ENCODE data around the gene DNMT3A. TPM values are rescaled to one million over a fixed set of nuclear protein-coding genes. Genes with fewer than 3 reads are reported as not detected.

Gene DNMT3A
- total RNA-seq, 1 donor from 2014 or later: 113 TPM

GRCh38 chr2:25307949-25308557 is 33.7 kb downstream of the DNMT3A start:
- DNase-seq (ENCODE audit: low read depth, low spot score): no peak
- Mint-ChIP-seq H3K4me3 (no peak overlapping the region), H3K9me3 (no peaks in the 10 kb centered on the region), H3K36me3 (ENCODE audit: low read depth) (no peaks in the 10 kb centered on the region), H3K4me1 (peaks cover 36% of the 10 kb centered on the region), H3K27me3 (ENCODE audit: low read depth) (no peaks in the 10 kb centered on the region), H3K27ac (ENCODE audit: unreplicated experiment) (no peak overlapping the region)
- TF ChIP-seq, protein P1, sequence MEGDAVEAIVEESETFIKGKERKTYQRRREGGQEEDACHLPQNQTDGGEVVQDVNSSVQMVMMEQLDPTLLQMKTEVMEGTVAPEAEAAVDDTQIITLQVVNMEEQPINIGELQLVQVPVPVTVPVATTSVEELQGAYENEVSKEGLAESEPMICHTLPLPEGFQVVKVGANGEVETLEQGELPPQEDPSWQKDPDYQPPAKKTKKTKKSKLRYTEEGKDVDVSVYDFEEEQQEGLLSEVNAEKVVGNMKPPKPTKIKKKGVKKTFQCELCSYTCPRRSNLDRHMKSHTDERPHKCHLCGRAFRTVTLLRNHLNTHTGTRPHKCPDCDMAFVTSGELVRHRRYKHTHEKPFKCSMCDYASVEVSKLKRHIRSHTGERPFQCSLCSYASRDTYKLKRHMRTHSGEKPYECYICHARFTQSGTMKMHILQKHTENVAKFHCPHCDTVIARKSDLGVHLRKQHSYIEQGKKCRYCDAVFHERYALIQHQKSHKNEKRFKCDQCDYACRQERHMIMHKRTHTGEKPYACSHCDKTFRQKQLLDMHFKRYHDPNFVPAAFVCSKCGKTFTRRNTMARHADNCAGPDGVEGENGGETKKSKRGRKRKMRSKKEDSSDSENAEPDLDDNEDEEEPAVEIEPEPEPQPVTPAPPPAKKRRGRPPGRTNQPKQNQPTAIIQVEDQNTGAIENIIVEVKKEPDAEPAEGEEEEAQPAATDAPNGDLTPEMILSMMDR (conservative IDR thresholded peaks at IDR 0.05): no peak

- Mint-ChIP-seq H3K9me3 (no peaks in the 10 kb centered on the region), H3K36me3 (ENCODE audit: low read depth) (no peaks in the 10 kb centered on the region), H3K4me3 (no peak overlapping the region), H3K27ac (ENCODE audit: unreplicated experiment) (no peak overlapping the region), H3K27me3 (ENCODE audit: low read depth) (no peaks in the 10 kb centered on the region), H3K4me1 (peaks cover 40% of the 10 kb centered on the region)
- no peak for DNase-seq (ENCODE audit: low read depth, low spot score)
- TF ChIP-seq, protein P1 (conservative IDR thresholded peaks at IDR 0.05): no peak
Observed at GRCh38 chr2:25306777-25307368, 34.9 kb downstream of the DNMT3A start.

GRCh38 chr2:25305775-25306174 is 36.0 kb downstream of the DNMT3A start:
- DNase-seq (ENCODE audit: low read depth, low spot score): no peak
- Mint-ChIP-seq H3K9me3 (no peaks in the 10 kb centered on the region), H3K4me1 (peaks cover 35% of the 10 kb centered on the region), H3K27ac (ENCODE audit: unreplicated experiment) (no peak overlapping the region), H3K27me3 (ENCODE audit: low read depth) (no peaks in the 10 kb centered on the region), H3K36me3 (ENCODE audit: low read depth) (no peaks in the 10 kb centered on the region), H3K4me3 (no peak overlapping the region)
- TF ChIP-seq, protein P1 (conservative IDR thresholded peaks at IDR 0.05): no peak

GRCh38 chr2:25304826-25305596 is 36.7 kb downstream of the DNMT3A start:
- Mint-ChIP-seq H3K27ac (ENCODE audit: unreplicated experiment) (no peak overlapping the region), H3K36me3 (ENCODE audit: low read depth) (no peaks in the 10 kb centered on the region), H3K9me3 (no peaks in the 10 kb centered on the region), H3K4me3 (no peak overlapping the region), H3K27me3 (ENCODE audit: low read depth) (no peaks in the 10 kb centered on the region), H3K4me1 (peaks cover 30% of the 10 kb centered on the region)
- TF ChIP-seq, protein P1 (conservative IDR thresholded peaks at IDR 0.05): no peak
- DNase-seq (ENCODE audit: low read depth, low spot score): no peak

- Mint-ChIP-seq H3K27me3 (ENCODE audit: low read depth) (no peaks in the 10 kb centered on the region), H3K36me3 (ENCODE audit: low read depth) (no peaks in the 10 kb centered on the region), H3K9me3 (no peaks in the 10 kb centered on the region), H3K27ac (ENCODE audit: unreplicated experiment) (no peak overlapping the region), H3K4me1 (peaks cover 28% of the 10 kb centered on the region), H3K4me3 (no peak overlapping the region)
- TF ChIP-seq, protein P1 (conservative IDR thresholded peaks at IDR 0.05): no peak
- no peak for DNase-seq (ENCODE audit: low read depth, low spot score)
Observed at GRCh38 chr2:25304321-25304720, 37.4 kb downstream of the DNMT3A start.
